GM19025 (cell line): ENCODE measurements around the gene FIS1.
"Not testable (repeated sequence)": the region's sequence is repeated elsewhere in the genome, so short reads cannot be mapped to it uniquely, and the experiment has no call there.

Experiments
- ATAC-seq: cut with Tn5 transposase; IDR thresholded peaks from one replicate; pipeline ENCODE4 v1.9.1; 2021; ENCODE audit warnings: mild to moderate bottlenecking, low read depth, moderate library complexity; ENCODE audit not compliant: unreplicated experiment

Gene FIS1

GRCh38 chr7:101244375-101245146, at the start of gene FIS1:
TSS of gene FIS1 (minus strand) at chr7:101245081. CDS start at chr7:101245004, 77 bp downstream.
- peak; percentile 92 for ATAC-seq

DNA sequence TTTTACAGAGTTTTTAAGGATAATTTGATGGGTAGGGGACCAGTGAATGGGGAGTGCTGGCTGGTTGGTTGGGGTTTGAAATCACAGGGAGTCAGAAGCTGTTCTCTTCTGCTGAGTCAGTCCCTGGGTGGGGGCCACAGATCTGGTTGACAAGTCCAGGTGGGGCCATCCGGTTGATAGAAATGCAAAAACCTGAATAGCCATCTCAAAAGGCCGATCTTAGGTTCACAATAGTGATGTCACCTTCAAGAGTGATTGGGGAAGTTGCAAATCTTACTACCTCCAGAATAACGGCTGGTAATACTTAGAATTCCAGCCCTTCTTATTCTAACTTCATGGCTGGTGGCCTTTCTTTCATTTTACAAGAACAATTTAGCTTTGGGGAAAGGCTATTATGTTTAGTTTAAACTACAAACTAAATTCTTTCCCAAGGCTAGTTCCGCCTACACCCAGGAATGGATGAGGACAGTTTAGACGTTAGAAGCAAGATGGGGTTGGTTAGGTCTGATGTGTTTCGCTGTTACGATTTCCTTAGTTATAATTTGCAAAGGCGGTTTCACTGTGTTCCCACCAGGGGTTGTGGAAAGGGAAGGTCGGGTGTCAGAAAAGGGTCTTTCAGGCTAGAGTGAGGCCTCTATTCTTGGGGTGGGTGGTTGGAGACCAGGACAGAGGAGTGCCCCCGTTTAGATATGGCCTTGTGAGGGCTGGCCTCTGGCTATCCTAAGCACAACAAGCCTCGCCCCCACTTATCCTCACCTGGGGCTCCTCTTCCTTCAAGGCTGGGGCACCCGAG, 49.4 kb upstream of the FIS1 start:
- ATAC-seq: no peak

DNA sequence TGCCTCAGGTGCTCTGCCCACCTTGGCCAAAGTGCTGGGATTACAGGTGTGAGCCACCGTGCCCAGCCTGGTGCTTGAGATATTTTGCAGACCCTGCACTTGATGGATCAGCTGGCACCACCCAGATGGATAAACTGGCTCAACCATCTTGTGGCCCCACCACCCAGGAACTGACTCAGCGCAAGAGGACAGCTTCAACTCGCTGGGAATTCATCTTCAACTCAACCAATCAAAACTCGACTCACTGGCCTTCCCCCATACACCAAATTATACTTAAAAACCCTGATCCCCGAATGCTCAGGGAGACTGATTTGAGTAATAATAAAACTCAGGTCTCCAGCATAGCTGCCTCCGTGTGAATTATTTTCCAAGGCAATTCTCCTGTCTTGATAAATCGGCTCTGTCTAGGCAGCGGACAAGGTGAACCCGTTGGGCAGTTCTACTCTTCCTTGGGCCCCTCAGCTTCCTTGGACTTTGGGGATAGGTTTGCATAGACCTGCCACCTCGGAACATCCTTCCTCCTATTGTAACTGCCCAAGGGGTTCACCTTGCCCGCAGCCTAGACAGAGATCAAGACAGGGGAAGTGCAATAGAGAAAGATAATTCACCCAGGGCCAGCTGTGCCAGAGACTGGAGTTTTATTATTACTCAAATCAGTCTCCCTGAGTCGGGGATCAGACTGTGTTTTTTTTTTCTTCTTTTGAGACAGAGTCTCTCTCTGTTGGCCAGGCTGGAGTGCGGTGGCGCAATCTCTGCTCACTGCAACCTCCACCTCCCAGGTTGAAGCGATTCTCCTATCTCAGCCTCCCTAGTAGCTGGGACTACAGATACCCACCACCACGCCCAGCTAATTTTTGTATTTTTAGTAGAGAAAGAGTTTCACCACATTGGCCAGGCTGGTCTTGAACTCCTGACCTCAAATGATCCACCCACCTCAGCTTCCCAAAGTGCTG, 48.5 kb upstream of the FIS1 start:
- not testable (repeated sequence) for ATAC-seq

DNA sequence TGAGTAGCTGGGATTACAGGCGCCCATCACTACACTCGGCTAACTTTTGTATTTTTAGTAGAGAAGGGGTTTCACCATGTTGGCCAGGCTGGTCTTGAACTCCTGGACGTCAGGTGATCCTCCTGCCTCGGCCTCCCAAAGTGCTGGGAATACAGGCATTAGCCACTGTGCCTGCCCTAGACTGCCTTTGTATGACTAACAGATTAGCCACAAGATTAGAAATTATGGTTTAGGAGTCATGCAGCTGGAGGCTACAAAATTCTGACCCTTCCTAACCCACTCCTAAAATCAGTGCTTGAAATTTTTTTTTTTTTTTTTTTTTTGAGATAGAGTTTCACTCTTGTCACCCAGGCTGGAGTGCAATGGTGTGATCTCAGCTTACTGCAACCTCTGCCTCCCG, 47.7 kb upstream of the FIS1 start:
- not testable (repeated sequence) for ATAC-seq

DNA sequence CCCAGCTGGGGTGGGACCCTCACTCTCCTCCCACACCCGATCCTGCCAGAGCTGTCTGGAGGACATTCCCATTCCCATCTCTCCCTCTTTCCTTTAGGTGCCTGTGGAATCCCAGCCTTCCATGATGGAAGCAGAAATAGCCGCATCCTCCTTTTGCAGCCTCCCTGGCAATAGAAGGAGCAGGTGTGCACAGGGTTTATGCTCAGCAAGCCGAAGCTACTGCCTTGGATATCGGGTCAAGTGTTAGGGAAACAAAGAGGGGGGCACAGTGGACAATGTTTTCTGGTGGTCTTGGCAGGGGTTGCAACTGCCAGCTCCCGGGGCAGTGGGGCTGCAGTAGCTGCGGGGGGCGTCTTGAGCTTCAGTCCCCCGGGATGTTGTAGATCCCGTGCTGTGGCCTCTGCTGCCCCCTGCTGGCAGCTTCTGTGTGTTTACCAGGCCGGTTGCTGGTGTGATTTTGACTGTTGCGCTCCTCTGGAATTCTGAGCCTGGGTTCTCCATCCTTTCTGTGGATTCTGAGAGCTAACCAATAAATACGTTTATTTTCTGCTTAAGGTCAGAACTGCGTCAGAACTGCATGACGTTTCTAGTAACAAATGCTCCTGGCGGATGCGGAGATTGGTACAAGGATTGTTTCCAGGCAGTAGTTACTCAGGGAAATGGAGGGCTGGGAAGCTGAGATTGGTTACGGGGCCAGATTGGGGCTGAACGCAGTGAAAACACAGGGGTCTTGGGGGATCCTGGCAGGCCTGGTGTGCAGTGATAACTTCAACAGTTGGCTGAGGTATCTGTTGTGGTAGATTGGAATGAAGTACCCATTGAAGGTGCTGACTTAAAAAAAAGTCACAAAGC, 45.5 kb upstream of the FIS1 start:
- ATAC-seq: not testable (repeated sequence)

GRCh38 chr7:101289687-101290086, 44.8 kb upstream of the FIS1 start:
- peak; percentile 55 for ATAC-seq

GRCh38 chr7:101288439-101288838, 43.6 kb upstream of the FIS1 start:
- ATAC-seq: no peak

GRCh38 chr7:101287032-101287431, 42.2 kb upstream of the FIS1 start:
- ATAC-seq: no peak

DNA sequence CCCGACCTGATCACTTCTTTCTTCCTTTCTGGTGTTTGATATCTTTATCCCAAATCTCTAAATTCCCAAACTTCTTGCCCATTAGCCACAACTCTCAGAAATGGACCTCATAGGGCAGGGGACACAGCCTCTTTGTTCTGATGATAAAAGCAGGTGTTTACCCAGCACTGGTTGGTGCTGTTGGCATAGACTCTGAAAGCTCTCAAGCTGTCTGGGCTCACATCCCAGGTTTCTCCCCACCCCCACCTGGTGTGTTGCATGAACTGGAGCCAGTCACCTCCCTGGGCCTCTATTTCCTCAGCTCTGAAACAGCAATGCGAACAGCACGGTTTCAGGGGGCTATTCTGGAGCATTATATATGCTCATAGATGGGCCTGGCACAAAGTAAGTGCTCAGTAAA, 41.0 kb upstream of the FIS1 start:
- not testable (repeated sequence) for ATAC-seq

- no peak for ATAC-seq
These were observed 40.3 kb upstream of the FIS1 start for GRCh38 chr7:101285171-101285570.

DNA sequence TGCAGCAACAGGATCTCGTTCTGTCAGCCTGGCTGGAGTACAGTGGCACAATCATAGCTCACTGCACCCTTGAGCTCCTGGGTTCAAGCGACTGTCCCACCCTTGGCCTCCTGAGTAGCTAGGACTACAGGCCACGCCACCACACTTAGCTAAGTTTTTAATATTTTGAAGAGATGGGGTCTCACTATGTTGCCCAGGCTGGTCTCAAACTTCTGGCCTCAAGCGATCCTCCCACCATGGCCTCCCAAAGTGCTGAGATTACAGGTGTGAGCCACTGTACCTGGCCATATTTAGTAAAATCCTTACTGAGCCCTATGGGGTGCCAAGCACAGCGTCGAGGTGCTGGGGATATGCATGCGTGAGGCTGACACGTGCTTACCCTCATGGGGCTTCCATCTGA, 36.0 kb upstream of the FIS1 start:
- not testable (repeated sequence) for ATAC-seq

- no peak for ATAC-seq
These were observed 33.8 kb upstream of the FIS1 start for GRCh38 chr7:101278461-101279292.

DNA sequence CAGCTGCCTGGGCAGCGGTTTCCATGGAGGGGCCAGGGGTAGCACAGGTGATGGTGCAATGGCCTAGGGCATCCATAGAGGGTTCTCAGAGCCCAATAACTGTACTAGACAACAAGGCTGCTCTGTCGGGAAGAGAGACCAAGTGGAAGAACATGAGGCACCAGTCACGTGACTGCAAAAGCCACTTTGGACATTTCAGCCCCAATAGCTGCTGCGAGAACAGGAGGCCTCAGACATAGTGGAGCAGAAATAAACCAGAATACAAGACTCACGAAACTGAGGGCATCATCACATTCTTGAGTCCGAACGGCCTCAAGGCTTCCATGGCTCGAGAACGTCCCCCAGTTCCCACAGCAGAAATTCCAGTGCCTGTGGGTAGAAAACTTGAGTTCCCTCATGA, 32.3 kb upstream of the FIS1 start:
- no peak for ATAC-seq

DNA sequence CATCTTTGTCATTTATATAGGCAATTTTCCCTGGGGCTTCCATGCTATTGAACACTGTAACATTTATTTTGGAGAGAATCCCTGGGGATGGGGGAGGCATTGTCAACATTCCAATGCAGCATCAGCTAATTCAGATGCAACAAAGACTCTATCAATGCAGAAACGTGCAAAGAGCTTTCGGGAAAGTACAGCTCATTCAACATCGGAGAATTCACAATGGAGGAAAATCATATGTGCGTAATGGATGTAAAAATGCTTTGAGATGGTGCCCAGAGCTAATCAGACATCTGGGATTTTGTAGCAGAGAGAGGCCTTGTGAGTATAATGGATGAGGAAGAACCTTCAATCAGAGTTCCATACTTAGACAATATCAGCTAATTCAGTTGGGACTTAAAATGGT, 28.3 kb upstream of the FIS1 start:
- no peak for ATAC-seq

GRCh38 chr7:101271021-101271420, 26.1 kb upstream of the FIS1 start:
- ATAC-seq: no peak

DNA sequence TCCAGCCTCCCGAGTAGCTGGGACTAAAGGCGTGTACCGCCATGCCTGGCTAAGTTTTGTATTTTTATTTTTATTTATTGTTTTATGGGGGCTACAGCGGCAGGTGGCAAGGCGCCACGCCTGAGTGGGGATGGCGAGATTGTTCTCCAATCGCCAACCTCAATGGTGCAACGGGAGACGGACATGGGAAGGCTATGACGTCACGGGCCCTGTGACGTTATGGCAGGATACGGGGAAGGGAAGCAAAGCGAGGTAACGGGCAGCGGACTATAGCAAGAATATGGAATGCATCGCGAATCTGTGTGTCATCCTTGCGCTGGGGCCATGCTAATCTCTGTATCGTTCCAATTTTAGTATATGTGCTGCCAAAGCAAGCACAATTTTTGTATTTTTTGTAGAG, 24.8 kb upstream of the FIS1 start:
- no peak for ATAC-seq

DNA sequence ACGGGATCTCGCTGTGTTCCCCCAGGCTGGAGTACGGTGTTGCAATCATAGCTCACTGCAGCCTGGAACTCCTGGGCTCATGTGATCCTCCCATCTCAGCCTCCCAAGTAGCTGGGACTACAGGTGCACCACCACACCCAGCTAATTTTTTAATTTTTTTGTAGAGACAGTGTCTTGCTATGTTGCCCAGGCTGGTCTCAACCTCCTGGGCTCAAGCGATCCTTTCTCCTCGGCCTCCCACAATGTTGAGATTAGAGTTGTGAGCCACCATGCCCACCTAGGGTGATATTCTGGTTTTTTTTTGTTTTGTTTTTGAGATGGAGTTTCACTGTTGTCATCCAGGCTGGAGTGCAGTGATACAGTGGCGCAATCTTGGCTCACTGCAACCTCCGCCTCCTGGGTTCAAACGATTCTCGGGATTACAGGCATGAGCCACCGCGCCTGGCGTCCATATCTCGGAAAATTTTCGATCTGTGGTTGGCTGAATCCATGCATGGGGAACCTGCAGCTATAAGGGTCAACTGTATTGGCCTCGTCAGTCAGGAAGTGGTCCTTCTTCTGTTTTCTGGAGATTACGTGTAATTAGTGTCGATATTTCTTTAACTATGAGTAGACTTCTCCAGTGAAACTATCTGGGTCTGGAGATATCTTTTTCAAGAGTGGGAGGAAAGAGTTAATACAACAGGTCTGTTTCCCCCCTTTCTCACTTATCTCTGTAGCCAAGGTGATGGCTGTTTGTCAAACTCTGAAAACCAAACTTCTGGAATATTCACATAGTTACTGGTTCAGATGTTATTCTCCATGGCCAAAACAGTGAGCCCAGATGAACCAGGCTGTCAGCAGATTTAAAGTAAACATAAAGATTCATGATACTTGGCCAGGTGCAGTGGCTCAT, 21.0 kb upstream of the FIS1 start:
- no peak for ATAC-seq
